Measurements from ENCODE around the gene PTPRA. TPM values are rescaled to one million over a fixed set of nuclear protein-coding genes. Genes with fewer than 3 reads are reported as not detected.
A peak's percentile ranks its signal among the peaks of the same experiment; 100 is the strongest.

PTPRA gene
- total and polyA plus RNA-seq, 2 of the 8 experiments (the other 6 are each of a cell fraction or from before 2014, with no cell fraction given), result 47.7 to 51.3 TPM

DNA sequence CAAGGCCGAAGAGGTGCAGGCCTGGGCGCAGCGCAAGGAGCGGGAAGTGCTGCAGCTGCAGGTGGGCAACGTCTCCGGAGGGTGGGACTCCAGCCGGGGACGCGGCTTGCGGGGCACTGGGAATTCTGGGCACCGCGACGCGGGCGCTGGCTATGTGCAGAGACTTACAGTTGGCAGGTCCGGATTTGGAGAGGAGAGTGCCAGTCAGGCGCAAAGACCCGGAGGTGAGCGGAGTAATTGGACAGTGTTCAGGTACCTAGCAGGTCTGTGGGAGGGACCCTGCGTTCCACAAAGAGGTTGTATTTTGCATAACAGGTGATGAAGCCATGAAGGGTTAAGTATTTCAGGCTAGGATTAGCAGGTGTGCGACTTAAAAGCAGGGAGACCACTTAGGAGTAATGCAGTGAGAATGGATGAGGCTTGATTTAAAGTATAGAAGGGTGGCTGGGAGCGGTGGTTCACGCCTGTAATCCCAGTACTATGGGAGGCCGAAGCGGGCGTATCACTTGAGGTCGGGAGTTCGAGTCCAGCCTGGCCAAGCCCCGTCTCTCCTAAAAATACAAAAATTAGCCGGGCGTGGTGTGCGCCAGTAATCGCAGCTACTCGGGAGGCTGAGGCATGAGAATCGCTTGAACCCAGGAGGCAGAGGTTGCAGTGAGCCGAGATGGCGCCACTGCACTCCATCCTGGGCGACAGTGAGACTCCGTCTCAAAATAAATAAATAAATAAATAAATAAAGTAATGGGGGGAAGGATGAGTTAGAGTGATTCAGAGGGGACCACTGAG is 173.6 kb downstream of the PTPRA start (continued):
- TF ChIP-seq GABPA (IDR thresholded peaks at IDR 0.05; ENCODE audit: borderline replicate concordance, insufficient read depth, low read length), result no peak
- TF ChIP-seq MAX (IDR thresholded peaks at IDR 0.05), result 0 out of 2 replicates have a peak, but pooled peaks have one; percentile 3
- TF ChIP-seq PHF8 (conservative IDR thresholded peaks at IDR 0.05; ENCODE audit: low read depth, low read length), result no peak
